ENCODE data around the gene BCAS1. TPM values are rescaled to one million over a fixed set of nuclear protein-coding genes. Genes with fewer than 3 reads are reported as not detected.

BCAS1 gene
- total RNA-seq, 1 donor from 2014 or later, result not detected

DNA sequence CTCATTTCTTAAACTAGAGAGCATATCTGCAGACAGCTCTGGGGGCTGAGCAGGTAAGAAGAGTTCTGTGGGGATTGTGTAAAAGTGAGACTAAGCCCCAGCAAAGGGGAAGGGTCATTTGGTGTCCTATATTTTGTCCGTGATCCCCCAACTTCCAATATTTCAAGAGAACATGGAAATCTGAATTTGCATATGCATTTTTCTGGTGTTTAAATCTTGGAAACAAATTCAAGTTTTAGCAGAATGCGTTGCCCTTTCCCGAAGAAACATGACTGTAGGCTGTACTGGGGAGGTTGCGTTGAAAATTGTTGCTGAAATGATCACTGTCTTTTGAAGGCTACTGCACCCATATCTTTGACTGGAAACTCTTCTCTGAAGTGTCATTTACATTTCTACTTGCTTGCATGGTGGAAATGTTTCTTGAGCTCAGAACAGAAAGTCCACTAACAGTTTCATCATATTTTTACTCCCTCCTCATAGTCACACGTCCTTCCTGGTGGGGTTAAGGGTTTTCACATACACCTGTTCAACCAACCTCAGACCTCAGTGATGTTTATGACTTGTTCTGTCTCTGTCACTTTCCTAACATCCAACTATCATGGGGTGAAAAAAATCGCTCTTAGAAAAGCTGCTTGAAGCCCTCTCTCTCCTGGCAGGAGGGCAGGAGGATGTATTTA is 140.3 kb downstream of the BCAS1 start:
- no peak overlapping the region for H3K27ac Mint-ChIP-seq (ENCODE audit: unreplicated experiment)
- no peaks in the 10 kb centered on the region for H3K36me3 Mint-ChIP-seq (ENCODE audit: low read depth)
- peaks cover 29% of the 10 kb centered on the region for H3K4me1 Mint-ChIP-seq (ENCODE audit: low read depth)
- no peak overlapping the region for H3K4me3 Mint-ChIP-seq (ENCODE audit: unreplicated experiment)
- peaks cover 2% of the 10 kb centered on the region for H3K9me3 Mint-ChIP-seq (ENCODE audit: low read depth)
- DNase-seq (ENCODE audit: low spot score), result no peak
- no peaks in the 10 kb centered on the region for H3K27me3 Mint-ChIP-seq (ENCODE audit: low read depth)
- TF ChIP-seq, protein P1, sequence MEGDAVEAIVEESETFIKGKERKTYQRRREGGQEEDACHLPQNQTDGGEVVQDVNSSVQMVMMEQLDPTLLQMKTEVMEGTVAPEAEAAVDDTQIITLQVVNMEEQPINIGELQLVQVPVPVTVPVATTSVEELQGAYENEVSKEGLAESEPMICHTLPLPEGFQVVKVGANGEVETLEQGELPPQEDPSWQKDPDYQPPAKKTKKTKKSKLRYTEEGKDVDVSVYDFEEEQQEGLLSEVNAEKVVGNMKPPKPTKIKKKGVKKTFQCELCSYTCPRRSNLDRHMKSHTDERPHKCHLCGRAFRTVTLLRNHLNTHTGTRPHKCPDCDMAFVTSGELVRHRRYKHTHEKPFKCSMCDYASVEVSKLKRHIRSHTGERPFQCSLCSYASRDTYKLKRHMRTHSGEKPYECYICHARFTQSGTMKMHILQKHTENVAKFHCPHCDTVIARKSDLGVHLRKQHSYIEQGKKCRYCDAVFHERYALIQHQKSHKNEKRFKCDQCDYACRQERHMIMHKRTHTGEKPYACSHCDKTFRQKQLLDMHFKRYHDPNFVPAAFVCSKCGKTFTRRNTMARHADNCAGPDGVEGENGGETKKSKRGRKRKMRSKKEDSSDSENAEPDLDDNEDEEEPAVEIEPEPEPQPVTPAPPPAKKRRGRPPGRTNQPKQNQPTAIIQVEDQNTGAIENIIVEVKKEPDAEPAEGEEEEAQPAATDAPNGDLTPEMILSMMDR (IDR thresholded peaks at IDR 0.05), result no peak

DNA sequence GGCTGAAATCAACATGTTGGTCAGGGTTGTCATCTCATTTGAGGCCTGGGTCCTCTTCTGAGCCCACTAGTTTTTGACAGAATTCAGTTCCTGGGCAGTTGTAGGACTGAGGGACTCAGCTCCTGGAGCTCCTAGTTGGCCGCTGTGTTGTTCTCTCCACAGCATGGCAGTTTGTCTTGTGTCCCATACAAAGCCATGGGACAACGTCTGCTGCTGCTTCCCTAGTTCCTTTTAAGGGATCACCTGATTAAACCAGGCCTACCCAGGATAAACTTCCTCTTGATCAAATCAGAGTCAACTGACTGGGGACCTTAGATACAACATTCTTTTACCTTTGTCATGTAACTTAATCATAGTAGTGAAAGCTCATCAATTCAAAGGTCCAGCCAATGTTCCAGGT is 141.0 kb downstream of the BCAS1 start:
- H3K27ac Mint-ChIP-seq (ENCODE audit: unreplicated experiment), result no peak overlapping the region
- H3K4me3 Mint-ChIP-seq (ENCODE audit: unreplicated experiment), result no peak overlapping the region
- H3K9me3 Mint-ChIP-seq (ENCODE audit: low read depth), result peaks cover 2% of the 10 kb centered on the region
- no peak for DNase-seq (ENCODE audit: low spot score)
- no peaks in the 10 kb centered on the region for H3K27me3 Mint-ChIP-seq (ENCODE audit: low read depth)
- H3K36me3 Mint-ChIP-seq (ENCODE audit: low read depth), result no peaks in the 10 kb centered on the region
- peaks cover 22% of the 10 kb centered on the region for H3K4me1 Mint-ChIP-seq (ENCODE audit: low read depth)
- TF ChIP-seq, protein P1 (IDR thresholded peaks at IDR 0.05), result no peak

GRCh38 chr20:53927990-53928389 is 142.4 kb downstream of the BCAS1 start:
- Mint-ChIP-seq H3K9me3 (ENCODE audit: low read depth) (no peaks in the 10 kb centered on the region), H3K27ac (ENCODE audit: unreplicated experiment) (no peak overlapping the region), H3K27me3 (ENCODE audit: low read depth) (no peaks in the 10 kb centered on the region), H3K4me3 (ENCODE audit: unreplicated experiment) (no peak overlapping the region), H3K4me1 (ENCODE audit: low read depth) (peaks cover 19% of the 10 kb centered on the region), H3K36me3 (ENCODE audit: low read depth) (no peaks in the 10 kb centered on the region)
- DNase-seq (ENCODE audit: low spot score), result no peak
- TF ChIP-seq, protein P1 (IDR thresholded peaks at IDR 0.05), result no peak

DNA sequence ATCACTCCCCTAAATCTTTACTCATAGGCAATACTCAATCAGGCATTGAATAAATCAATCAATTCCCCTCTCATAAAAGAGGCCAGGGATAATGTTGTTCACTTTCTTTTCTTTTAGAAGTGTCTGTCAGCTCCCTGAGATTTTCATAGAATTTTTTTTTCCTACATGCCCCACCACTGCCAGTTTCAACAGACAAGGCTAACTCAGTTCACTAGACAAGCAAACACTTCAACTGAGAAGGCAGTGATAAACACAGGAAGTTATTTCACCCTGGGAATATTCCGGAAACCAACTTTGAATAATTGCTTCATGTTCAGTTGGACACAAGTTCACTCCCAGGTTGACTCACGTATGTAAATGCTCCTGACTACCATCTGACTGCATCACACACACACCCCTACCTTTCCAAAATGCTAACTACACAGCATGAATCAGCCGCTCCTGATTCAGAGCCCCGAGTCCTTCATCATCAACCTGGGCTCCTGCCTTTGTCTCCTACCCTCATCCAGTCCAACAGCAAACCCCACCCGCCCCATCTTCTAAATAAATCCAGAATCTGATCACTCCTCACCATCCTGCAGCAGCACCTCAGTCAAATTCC is 143.9 kb downstream of the BCAS1 start:
- no peaks in the 10 kb centered on the region for H3K36me3 Mint-ChIP-seq (ENCODE audit: low read depth)
- H3K4me3 Mint-ChIP-seq (ENCODE audit: unreplicated experiment), result no peak overlapping the region
- DNase-seq (ENCODE audit: low spot score), result no peak
- H3K4me1 Mint-ChIP-seq (ENCODE audit: low read depth), result peaks cover 22% of the 10 kb centered on the region
- H3K27ac Mint-ChIP-seq (ENCODE audit: unreplicated experiment), result peak overlapping the region; percentile 28
- no peaks in the 10 kb centered on the region for H3K9me3 Mint-ChIP-seq (ENCODE audit: low read depth)
- TF ChIP-seq, protein P1 (IDR thresholded peaks at IDR 0.05), result no peak
- no peaks in the 10 kb centered on the region for H3K27me3 Mint-ChIP-seq (ENCODE audit: low read depth)

- no peaks in the 10 kb centered on the region for H3K36me3 Mint-ChIP-seq (ENCODE audit: low read depth)
- no peaks in the 10 kb centered on the region for H3K9me3 Mint-ChIP-seq (ENCODE audit: low read depth)
- no peak for DNase-seq (ENCODE audit: low spot score)
- H3K27me3 Mint-ChIP-seq (ENCODE audit: low read depth), result no peaks in the 10 kb centered on the region
- H3K4me3 Mint-ChIP-seq (ENCODE audit: unreplicated experiment), result no peak overlapping the region
- TF ChIP-seq, protein P1 (IDR thresholded peaks at IDR 0.05), result no peak
- peak overlapping the region; percentile 28 for H3K27ac Mint-ChIP-seq (ENCODE audit: unreplicated experiment)
- H3K4me1 Mint-ChIP-seq (ENCODE audit: low read depth), result peaks cover 19% of the 10 kb centered on the region
Measured at GRCh38 chr20:53925651-53926401, 144.6 kb downstream of the BCAS1 start.
